GM21529 (cell line): Measurements from ENCODE around the gene BTK.
"Not testable (repeated sequence)": the region's sequence is repeated elsewhere in the genome, so short reads cannot be mapped to it uniquely, and the experiment has no call there.

Experiments
- ATAC-seq: cut with Tn5 transposase; IDR thresholded peaks from one replicate; pipeline ENCODE4 v1.9.1; 2021; ENCODE audit not compliant: unreplicated experiment

BTK gene

GRCh38 chrX:101347859-101348451, 38.0 kb downstream of the BTK start:
- ATAC-seq, result peak; percentile 5

GRCh38 chrX:101337776-101338271, 48.2 kb downstream of the BTK start:
- no peak for ATAC-seq

- not testable (repeated sequence) for ATAC-seq
Measured at GRCh38 chrX:101334310-101334709, 51.7 kb downstream of the BTK start.

GRCh38 chrX:101326600-101326999, 59.4 kb downstream of the BTK start:
- not testable (repeated sequence) for ATAC-seq

- ATAC-seq, result no peak
Measured at GRCh38 chrX:101303790-101304189, 82.2 kb downstream of the BTK start.
